GM19023 (cell line): Measurements from ENCODE around the gene PTPRT.

Experiments used
- ATAC-seq: cut with Tn5 transposase; IDR thresholded peaks from one replicate; pipeline ENCODE4 v1.9.1; 2021; ENCODE audit warnings: mild to moderate bottlenecking, moderate library complexity; ENCODE audit not compliant: unreplicated experiment

PTPRT gene

DNA sequence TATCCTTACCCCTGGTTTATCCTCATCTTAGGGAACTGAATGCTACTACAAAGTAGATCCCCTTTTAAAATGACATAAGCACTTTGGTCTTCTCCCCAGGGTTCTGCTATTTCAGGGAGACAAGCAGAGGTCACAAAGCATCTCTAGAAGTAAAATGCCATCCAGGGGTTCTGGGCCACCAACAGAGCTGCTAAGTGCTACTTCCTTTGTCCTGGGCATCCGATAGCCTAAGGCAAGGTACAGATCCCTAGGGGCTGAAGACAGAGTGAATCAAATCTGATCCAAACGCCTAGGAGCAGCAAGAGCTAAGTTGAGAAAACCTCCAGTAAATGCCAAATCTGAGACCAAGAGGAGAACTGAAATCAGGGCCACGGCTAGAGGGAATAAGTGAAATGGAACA is 161.2 kb downstream of the PTPRT start:
- ATAC-seq: no peak

GRCh38 chr20:43023836-43024235 is 165.9 kb downstream of the PTPRT start:
- no peak for ATAC-seq

DNA sequence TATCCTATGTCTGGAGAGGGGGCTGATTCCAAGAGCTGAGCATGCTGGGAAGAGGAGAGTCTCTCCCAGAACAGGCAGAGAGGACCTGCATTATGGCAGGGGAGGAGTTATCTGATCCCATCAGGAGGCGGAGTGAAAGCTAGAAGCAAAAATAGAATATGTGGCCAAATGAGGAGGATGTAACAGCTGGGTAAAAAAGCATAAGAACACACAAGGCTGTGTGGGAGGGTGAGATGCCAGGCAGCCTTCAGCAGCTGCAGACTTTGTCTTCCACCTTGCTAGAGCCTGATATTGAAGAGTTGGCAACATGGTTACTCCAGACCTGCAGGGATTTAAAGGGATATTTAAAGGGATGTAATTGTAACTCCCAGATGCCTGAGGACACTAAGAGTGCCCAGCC is 167.1 kb downstream of the PTPRT start:
- ATAC-seq: no peak

DNA sequence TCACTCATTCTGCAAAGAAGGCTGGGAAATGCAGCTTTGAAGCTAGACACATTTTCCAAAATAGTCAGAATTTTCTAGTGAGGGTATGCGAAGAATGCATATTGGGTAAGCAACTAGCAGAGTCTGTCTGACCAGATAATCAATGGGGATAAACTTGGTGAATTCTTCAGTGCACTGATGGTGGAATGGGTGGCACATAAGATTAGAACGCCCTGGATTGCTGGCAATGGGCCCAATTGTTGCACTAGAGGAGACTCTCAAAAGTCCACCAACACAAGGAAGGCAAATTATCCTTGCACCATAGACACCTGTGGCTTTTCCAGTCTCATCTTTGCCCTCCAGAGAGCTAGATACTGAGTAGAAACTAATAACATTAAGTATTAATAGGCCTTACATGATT is 167.6 kb downstream of the PTPRT start:
- no peak for ATAC-seq

DNA sequence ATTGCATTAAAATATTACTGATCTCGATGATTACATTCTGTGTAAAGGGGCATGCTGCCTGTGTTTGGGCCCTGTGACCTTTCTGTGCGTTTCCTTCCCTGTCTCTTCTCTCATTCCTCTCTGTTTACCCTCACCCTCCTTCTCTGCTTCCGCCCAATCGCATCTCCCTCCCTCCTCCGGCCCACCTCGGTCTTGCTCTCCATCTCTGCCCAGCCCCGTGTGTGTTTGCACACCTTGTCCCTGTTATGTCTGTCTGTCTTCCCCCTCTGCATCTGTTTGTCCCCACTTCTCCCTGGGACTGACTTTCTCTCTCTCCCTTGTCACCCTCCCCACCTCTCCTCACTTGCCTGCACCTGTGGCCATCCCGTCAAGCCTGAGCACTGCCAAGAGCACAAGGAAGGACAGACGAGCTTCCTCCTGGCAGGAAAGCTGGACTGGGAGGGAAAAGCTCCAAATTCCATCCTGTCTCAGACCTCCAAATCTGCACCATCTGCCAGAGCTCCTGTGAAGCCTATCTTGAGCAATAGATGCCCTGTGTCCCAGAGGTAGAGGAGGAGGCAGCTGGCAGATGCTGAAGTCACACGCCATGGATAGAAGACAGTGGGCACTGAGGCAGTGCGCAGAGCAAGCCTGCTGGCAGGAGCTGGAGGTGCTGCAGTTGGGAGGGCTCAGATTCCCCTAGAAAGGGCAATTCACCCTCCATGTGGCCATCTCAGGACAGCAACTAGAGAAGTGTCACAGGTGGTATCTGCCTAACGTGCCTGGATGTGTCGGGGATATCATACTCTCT is 172.3 kb downstream of the PTPRT start:
- no peak for ATAC-seq

- ATAC-seq: no peak
Measured at GRCh38 chr20:43016257-43016656, 173.4 kb downstream of the PTPRT start.

DNA sequence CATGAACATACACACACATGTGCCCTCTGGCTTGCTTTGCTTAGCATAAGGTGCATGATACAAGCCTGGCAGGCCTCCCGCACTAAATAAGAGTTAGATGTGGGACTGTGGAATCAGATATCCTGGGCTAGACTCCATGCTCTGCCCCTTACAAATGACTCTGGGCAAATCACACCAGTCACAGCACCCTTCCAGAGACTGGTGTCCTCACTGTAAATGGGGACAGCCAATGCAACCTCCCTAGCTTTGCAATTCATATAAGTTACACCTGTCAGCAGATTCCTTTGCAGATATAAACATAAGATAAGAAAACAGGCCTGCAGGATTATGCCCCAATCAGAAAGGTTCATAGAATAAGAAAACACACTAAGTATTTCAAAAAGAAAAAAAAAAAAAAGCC is 174.1 kb downstream of the PTPRT start:
- ATAC-seq: no peak

- ATAC-seq: no peak
Measured at GRCh38 chr20:43014206-43014605, 175.5 kb downstream of the PTPRT start.

DNA sequence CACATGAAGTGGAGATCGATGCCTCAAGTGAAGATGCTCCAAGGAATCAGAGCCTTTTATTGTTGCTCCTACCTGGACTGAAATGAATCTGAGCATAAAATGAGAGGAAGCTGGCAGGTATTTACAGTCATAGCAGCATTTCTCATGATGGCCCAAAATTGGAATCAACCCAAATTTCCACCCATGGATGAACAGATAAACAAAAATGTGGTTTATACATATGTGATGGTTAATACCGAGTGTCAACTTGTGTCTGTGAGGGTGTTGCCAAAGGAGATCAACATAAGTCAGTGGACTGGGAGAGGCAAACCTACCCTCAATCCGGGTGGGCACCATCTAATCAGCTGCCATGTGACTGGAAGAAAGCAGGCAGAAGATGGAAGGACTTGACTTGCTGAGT is 178.2 kb downstream of the PTPRT start:
- ATAC-seq: no peak

GRCh38 chr20:43009532-43009931 is 180.2 kb downstream of the PTPRT start:
- no peak for ATAC-seq

DNA sequence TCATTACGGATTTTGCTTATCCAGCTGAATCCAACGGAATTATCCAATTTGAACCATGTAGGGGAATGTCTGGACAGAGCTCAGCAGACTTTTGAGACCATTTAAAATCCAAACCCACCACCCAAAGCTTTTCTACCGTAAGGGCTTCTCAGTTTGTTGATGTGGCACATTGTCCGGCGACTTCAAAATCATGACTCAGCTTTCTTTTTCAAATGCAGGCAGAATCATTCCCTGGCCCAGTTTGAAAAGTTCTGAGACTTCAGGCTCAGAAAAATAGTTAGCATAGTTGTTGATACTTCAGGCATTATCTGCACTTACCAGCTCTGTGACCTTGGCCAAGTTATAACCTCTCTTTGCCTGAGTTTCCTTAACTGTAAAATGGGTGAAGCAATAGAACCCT is 182.2 kb downstream of the PTPRT start:
- no peak for ATAC-seq

DNA sequence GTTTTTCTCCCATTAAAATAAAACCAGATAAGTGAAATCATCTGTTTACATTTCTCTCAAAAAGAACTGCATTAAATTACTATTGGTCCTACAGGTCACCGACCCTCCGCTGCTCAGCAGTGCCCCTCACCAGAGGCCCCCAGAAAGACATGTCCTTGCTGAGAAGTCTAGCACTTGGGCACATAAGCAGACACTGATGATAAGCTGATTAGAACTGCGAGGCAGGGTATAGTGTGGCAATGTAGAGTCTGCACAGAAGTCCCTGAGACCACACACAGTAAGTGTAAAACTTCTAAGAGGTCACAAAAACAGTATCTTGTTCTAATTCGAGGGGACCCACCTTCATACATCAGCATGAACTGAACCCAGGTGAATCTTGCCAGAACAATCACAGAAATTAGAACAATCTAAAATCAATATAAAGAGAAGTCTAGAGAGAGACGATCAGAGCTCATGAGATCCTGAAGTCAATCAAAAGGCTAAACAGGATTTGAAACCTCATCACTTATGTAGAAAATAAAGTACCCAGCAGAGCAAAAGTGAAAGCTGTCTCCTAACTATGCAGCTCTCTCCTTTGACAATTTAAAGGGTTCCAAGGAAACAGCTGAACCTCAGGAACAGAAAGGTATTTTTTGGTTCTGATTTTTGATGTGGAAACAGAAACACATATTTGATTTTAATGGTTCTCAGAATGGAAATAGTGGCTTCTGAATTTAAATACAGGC is 182.9 kb downstream of the PTPRT start:
- no peak for ATAC-seq

DNA sequence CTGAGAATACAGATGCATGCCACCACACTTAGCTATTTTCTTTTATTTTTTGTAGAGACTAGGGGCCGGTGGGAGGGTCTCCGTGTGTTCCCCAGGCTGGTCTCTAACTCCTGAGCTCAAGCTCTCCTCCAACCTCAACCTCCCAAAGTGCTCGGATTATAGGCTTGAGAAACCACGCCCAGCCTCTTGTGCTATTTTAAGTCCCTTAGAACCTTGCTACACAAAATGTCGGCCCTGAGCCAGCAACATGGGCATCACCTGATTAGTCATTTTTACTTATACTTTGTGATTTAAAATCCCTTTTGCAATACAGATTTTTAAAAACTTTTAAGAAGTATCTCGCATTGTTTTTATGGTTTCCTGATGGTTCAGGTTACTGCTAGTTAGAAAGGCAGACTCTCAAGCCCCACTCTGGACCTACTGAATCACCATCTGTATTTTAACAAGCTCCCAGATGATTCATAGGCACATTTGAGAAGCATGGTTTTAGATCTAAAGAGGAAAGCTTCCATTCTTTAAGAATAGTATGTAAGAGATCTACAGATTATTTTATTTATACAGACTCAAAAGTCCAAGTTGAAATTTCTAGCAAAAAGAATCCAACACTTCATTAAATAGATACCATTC is 186.3 kb downstream of the PTPRT start:
- no peak for ATAC-seq

DNA sequence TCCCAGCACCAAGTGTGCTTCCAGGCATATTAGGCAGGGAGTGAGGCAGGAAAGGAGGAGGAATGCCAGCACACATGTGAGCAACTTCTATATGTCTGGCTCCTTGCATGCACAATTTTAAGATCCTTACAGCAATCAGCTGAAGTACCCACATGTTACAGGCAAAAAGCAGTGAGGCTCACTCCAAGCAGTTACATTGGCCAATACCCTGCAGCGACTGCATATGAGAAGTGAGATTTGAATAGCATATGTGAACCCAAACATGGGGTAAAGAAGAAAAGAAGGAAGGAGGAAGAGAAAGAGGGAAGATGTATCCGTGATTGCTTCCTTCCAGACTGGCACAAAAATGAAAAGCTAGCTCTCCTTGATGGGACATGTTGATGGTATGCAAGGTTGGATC is 193.6 kb downstream of the PTPRT start:
- ATAC-seq: no peak

GRCh38 chr20:42988319-42988718 is 201.4 kb downstream of the PTPRT start:
- ATAC-seq: no peak

GRCh38 chr20:42987376-42988114 is 202.2 kb downstream of the PTPRT start:
- no peak for ATAC-seq

- no peak for ATAC-seq
Measured at GRCh38 chr20:42986143-42986773, 203.4 kb downstream of the PTPRT start.

DNA sequence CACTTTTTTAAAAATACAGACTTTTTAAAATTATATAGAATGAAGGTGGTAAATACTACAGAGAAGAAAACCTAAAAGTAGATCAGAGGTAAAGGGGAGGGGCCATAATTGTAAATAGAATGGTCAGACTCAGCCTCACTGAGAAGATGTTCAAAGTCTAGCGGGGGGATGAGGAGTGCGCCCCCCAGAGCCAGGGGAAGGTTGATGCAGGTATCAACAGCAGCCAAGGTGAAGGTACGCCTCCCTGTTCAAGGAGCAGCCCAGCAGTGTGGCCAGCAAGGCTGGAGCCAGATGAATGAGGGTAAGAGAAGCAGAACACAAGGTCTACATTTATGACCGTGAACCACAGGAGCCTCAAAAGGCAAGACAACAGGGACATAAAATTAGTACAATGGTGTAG is 204.1 kb downstream of the PTPRT start:
- no peak for ATAC-seq

DNA sequence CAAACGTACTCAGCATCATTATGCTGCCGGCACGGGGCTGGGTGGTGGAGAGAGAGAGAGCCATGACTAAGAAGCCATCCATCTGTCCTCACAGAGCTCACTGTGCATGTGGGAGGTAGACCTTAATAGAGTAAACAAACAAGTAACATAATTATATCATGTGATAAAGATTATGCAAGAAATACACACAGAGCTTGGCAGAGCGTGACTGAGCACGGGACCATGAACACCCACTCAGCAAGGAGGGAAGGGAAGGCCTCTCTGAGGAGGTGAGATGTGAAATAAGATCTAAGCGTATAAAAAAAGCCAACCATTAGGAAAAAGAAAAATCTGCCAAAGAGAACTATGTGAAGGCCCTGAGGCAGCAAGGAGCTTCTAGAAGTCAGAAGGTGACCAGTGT is 207.5 kb downstream of the PTPRT start:
- ATAC-seq: no peak

- no peak for ATAC-seq
Measured at GRCh38 chr20:42981253-42981652, 208.5 kb downstream of the PTPRT start.

- no peak for ATAC-seq
Measured at GRCh38 chr20:42979720-42980119, 210.0 kb downstream of the PTPRT start.
